ENCODE measurements around the gene OR10Z1.

DNA sequence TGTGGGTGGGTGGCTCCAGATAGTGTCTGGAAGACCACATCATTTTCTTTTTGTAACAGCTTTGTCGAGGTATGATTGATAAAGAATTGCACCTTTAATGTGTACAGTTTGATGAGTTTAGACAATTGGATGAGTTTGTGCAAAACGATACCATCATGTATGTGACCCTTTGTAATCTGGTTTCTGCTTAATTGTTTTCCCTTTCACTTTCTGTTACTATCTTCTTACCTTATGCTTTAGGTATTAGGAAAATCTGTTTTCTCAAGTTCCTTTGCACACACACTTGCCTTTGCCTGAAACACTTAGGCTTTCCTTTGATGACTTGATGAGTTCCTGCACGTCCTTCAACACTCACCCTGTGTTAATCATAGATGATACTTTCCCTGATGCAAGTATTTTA lies 6.8 kb downstream of the OR10Z1 start:
- TF ChIP-seq POLR2A (IDR thresholded peaks at IDR 0.05) (no peak), CTCF (IDR thresholded peaks at IDR 0.05) (no peak)

Data from uterus (tissue), 2 donors.